Hematopoietic multipotent progenitor cell treated with erythropoietin and hydrocortisone succinate and interleukin-3 and kit ligand, for 8 days (in vitro differentiated cells): ENCODE results near the gene PACSIN1.
"Not testable (repeated sequence)": the region's sequence is repeated elsewhere in the genome, so short reads cannot be mapped to it uniquely, and the experiment has no call there.

Source experiments
- DNase-seq: peaks from one replicate; pipeline ENCODE4 v3.0.0-alpha.2; 2015

Gene PACSIN1

DNA sequence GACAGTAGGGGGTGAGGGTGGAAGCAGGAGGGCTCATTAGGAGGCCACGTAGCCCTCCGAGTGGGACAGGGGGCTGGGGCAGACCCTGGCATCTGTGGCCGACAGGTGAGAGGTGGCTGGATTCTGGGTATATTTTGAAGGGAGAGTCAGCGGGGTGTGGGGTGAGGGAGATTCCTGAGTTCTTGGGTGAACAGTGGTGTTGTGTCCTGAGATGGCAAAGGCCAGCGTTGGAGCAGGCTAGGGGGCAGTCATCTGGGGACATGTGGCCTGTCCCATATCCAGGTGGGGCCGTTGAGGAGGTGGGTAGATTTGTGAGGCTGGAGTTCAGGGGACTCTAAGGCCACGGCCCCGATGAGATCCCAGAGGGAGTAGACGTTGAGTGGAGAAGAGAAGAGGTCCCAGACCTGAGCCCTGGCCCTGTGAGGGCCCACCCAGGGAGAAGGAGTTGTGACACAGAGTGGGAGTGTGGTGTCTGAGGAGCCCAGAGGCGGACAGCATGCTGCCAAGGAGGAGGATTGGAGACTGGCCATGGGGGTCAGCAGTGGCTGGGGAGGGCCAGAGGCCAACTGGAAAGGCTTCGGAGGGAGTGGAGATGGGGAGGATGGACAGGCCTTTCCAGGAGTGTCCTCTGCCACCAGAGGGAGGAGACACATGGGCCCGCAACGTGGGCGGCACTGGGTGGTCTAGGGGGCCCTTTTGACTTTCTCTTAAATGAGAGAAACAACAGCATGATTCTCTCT, 19.6 kb downstream of the PACSIN1 start:
- DNase-seq, result no peak

DNA sequence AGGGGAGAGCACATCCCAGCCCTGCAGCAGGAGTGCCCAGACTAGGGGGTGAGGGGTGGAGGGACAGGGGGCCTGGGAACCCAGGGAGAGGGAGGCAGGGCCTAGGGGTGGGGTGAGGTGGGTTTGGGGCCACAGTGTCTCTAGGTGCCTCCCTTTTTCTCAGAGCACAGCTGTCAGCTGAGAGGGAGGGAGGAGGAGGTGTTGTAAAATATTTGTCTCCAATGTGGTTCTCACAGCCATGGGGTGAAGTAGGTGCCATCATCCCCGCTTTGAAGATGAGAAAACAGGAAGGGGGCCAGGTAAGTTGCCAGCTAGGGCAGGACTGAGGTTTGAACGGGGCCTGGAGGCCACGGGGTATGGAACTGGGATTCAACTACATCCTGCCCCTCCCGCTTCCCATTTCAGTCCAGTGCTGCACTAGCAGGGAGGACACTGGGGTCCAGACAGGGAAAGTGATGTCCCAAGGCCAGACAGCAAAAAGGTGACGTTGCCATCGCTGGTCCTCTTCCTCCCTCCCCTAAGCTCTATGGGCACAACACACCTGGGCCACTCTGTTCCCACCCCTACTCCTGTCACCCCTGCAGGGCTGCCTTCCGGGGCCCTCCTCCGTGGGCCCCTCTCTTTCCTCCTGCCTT, 20.3 kb downstream of the PACSIN1 start:
- no peak for DNase-seq

DNA sequence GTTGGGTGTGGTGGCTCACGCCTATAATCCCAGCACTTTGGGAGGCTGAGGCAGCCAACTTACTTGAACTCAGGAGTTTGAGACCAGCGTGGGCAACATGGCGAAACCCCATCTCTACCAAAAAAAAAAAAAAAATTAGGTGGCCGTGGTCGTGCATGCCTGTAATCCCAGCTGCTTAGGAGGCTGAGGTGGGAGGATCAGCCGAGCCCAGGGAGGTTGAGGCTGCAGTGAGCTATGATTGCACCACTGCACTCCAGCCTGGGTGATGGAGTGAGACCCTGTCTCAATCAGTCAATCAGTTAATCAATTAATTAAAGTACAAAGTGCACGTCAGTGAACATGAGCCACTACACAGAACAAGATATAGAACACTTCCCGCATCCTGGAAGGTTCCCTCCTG, 21.0 kb downstream of the PACSIN1 start:
- DNase-seq, result not testable (repeated sequence)

DNA sequence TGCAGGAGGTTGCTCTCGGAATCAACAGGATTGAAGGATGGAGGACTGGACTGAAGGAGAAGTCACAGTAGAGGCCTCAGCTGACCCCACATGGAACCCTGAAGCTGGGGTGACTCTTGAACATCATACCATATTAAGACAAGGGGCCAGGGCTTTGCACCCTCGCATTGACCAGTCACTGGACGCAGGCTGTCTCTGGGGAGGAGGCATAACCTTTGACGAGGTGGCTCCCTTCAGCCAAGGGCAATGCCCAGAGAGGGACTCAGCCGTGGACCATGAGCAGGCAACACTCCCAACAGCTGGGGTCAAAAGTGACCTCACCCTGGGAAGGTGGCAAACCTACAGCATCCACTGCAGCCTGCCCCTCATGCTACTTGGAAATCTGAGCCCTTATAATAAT, 21.7 kb downstream of the PACSIN1 start:
- DNase-seq, result no peak

DNA sequence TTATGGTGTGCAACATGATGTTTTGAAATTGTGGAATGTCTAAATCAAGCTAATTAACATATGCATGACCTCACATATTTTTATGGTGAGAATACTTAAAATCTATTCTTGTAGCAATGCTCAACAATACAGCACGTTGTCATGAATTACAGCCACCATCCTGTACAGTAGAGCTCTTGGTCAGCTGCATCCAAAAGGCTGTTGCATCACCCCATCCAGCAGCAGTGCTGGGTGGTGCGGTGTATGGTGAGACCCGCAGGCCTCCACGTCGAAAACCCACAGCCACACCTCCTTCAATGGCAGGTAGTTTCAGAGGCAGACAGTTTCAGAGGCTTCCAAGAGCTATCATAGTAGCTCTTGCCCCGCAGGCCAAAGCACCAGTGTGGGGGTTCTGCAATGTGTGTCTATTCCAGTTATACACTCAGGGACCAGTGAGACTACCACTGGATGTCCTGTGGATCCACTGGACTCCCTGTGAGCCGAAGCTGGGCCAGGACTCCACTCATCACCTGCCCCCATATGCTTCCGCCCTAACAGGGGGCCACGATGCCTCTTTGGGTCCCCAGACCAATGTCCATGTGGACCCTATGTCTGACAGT, 23.4 kb downstream of the PACSIN1 start:
- DNase-seq, result no peak

DNA sequence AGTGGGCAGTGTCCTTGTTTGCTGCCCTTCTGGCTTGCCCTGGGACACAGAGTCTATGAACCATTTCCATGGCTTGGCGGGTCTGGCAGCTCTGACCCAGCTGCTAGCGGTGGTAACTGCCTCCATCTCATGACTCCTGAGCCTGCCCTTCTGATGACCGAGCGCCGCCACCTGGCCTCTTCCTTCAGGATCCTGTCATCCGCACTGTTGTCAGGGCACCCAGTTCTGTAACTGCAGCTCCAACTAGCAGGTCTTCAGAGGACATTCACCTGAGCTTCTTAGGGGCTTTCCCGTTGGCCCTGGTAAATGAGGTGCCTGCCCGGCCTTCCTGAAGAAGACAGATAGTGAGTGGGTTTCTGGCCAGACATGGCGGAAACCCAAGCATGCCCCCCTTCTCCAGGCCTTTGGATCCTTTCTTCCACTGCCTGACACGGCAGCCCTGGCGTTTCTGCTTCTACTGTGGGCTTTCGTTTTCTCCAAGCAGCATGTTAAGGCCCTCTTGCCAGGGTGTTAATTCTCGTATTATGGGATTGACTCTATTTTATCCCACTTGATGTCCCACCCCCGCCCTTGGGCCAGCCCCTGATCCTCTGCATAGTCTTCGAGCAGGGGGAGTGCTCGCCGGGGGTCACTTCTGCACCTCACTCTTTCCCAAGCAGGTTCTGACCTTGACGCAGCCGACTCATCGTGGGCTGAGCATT, 24.7 kb downstream of the PACSIN1 start:
- DNase-seq, result no peak

DNA sequence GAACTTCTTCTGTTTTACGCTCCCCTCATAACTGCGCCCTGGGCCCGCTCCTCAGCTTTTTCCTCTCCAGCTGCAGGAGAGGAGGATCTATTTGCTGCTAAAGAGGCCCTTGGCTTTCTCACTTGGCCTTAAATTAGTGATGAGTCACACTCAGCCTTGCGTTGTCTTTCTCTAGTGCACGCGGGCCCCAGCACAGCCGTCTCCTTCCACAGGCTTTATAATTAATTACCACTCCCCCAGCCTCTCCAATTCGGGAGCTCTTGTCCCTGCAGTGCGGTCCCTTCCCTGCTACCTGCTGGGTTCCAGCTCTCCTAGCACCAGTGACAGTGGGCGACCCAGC, 25.2 kb downstream of the PACSIN1 start:
- no peak for DNase-seq

DNA sequence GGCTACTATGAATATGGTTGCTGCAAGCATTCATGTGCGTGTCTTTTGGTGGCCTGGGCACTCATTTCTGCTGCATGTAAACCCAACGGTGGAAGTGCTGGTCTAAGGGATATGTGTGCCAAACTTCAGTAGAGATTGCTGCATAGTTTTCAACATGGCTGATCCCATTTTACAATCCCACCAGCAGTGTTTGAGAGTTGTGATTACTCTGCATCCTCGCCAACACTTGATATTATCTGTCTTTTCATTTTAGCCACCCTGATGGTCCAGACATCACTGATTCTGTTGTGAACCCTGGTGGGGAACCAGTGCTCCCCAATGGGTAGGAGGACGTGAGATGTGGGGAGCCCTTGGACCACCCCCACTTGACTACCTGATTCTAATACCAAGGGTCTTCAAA, 27.5 kb downstream of the PACSIN1 start:
- DNase-seq, result no peak

DNA sequence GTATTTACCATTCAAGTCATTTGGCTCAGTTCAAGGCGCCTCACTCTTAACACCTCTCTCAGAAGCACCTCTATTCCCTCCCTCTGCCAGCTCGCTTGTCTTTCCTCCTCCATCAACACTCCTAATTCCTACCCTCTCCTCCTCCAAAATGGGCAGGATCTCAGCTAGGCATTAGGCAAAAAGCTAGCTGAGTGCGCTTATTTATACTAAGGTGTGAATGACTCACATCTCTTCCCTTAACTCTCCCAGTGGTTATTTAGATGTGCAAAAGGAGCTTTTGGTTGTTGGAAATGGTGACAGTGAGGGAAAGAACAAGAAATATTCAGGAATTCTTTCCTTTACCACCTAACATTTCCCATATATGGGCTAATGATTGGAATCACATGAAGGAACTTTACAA, 29.1 kb downstream of the PACSIN1 start:
- DNase-seq, result no peak

DNA sequence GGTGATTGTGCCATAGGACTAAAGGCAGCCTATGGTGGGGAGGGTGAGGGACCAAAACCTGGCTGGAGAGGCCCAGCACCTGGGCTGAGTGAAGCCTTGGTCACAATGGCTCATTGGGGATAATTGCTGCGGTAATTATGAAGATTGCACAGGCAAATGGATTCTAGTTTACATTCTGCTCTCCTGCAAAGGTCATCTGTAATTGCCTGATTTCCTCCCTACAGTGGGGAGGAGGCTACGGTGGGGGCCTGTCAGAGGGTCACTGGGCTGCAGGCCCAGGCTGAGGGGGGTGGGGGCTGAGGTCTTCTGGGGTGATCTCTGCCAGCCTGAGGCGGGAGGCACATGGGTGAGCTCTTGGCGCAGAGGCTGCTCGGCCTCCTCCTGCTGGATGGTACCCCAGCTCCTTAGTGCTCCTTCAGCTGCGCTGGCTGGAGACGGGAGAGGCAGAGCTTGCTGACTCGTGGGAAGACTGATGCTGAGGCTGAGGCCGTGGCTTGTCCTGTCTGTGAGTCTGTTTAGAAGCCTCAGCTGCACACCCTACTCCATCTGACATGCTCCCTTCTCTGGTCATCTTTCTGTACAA, 30.3 kb downstream of the PACSIN1 start:
- DNase-seq, result no peak

DNA sequence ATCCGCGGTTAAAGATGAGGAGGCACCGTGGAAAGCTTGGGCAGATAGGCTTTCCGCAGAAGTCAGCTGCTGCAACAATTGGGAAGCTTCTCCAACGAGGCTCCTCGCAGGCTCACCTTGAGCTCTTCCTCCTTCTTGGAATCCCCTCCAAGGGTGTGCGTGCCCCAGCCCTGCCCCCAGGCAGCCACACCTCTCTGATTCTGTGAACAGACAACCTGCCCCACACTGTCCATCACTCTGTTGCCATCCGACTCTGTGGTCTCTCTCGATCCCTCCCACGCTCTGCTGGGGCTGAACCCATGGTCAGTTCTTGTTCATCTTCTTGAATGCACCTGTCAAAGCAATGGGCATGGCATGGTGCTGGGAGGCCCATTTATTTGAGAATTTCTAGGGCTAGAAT, 31.5 kb downstream of the PACSIN1 start:
- DNase-seq, result no peak

DNA sequence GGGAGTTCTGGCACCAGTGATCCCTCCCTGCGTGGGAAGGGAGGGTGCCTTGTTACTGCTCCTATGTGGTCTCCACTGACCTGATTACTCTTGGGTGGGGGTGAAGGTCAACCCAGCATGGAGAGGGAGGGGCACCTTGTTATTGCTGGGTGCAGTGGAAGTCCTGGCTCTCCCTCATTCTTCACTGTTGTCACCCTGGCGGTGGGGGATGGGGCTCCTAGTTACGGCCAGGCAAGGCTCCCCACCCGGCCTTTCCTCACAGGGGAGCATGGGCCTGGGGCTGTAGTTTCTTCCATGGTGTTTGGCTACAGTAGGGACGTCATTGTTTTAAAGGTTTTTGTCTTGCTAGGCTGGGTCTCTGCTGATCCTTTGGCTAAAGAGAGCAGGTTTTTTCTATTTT, 40.8 kb downstream of the PACSIN1 start:
- DNase-seq, result no peak

DNA sequence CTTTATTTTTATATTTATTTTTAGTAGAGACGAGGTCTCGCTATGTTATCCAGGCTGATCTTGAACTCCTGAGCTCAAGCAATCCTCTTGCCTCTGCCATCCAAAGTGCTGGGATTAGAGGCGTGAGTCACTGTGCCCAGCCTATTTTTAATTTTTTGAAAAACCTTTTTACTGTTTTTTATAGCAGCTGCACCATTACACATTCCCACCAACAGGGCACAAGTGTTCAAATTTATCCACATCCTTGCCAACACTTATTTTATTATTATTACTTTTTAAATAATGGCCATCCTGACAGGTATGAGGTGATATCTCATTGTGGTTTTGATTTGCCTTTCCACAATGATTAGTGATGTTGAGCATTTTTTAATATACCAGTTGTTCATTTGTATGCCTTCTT, 42.5 kb downstream of the PACSIN1 start:
- no peak for DNase-seq

DNA sequence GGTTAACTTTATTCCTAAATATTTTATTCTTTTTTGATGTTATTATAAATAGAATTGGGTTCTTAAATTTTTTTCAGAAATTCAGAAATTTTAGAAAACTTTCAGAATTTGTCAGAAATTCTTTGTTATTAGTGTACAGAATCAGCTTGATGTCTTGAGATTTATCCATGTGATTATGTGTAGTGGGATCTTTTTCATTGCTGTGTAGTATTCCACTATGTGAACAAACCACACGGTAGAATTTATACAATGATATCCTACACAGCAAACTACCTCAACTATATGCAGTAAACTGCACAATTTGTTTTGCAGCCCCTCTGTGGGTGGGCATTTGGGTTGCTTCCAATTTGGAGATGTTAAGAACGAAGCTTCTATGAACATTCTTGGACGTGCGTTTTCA, 43.9 kb downstream of the PACSIN1 start:
- DNase-seq, result no peak

DNA sequence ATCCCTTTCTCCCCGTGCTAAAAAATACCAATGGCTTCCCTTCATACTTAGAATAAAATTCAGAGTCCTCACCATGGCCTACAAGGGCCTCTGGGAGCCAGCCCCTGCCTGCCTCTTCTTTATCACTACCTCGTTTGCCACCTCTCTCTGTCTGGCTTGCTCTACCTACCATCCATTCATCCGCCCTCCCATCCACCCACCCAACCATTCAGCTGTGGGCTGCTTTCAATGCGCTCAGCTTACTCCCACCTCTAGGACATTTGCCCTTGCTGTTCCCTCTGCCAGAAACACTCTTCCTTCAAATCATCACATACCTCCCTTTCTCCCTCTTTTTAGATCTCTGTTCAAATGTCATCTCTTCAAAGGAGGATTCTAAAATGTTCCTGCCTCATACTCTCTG, 44.4 kb downstream of the PACSIN1 start:
- DNase-seq, result no peak

DNA sequence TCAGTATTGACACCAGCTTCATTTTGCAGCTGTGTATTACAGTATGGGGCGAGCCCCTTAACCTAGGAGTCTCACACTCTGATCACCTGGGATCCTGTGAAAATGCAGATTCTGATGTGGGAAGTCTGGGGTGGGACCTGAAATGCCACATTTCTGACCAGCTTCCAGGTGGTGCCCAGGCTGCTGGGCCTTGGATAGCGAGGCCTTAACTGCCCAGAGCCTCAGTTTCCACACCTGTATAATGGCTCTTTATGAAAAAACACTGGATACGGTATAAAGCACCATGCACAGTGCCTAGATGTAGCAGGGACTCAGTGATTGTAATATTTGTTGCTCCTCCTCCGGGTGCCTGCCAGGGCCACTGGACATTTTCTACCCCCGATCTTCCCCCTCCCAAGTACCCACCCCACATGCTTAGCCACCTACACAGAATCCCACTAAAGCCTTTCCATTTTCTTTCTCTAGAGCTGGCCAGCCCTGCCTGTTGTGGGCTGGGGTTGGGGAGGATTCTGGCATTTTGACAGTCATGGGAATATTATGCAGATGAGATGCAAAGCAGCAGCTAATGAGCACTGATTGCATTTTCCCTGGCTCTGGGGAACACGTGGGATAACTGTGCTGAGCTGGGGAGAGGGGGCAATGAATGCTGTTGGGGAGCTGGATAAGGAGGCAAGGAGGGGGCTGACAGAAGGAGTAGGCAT, 45.5 kb downstream of the PACSIN1 start:
- no peak for DNase-seq

DNA sequence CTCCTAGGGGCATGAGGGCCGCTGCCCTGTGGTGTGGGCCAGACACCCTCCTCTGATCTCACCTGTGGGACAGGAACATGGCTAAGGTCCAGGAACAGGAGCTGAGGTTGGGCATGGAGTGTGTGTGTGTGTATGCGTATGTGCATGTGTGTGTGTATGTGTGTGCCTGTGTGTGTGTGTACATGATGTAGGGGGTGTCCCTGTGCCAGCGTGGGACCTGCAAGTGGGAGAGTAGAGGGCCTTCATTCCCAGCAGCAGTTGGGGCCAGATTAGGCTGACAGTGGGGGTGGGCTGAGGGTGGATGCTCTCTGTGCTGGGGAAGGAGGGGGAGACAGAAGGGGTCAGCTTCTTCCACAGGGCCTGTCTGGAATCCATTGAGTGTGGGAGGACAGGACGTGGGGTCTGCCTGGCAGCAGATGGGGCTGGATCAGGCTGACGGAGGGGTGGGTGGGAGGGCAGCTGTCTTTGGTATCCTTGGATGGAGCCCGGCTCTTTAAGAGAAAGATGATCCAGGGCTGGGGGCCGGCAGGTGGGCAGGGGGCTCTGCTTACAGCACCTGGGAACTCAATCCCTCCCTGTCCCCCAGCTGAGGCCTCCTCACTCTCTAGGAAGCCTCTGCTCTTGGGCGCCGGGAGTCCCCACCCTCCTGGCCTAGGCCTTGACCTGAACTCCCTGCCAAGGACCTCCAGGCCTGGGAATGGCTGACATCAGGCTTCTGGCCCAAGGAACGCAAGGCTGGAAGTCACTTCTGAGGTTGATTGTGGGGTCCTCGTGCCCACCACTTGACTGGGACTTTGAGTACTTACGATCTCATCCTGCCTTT, 46.2 kb downstream of the PACSIN1 start:
- DNase-seq, result no peak

DNA sequence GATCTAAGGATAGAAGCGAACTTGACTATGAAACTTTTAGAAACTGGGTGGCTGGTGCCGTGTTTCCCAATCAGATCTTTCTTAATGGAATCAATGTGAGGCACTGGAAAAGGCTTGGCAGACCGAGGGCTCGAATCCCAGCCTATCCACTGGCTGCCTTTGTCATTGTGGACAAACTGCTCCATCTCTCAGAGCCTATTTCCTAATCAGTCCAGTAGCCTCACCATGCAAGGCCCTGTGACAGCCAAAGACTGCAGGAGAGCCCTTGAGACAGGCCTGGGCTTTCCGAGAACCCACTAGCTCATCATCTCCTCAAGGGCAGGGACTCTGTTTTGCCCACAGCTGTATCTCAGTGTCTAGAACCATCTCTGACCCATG, 46.9 kb downstream of the PACSIN1 start:
- no peak for DNase-seq

DNA sequence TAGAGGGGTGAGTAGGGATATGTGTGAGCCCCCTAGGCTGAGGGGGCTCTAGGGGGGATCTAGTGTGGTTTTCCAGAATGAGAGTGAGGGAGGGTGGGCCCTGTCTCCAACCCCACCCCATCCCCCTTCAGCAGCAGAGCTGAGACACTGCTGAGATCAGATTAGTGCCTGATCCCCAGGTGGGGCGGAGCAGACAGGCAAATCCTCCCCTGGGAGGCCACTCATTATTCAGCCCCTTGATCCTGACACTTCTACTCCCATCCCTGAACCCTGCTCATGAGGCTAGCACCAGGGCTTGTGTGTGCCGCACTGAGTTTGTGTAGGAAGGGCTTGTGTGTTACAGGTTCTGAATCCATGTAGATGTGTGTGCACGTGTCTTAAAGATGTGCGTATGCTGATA, 47.8 kb downstream of the PACSIN1 start:
- DNase-seq, result no peak

DNA sequence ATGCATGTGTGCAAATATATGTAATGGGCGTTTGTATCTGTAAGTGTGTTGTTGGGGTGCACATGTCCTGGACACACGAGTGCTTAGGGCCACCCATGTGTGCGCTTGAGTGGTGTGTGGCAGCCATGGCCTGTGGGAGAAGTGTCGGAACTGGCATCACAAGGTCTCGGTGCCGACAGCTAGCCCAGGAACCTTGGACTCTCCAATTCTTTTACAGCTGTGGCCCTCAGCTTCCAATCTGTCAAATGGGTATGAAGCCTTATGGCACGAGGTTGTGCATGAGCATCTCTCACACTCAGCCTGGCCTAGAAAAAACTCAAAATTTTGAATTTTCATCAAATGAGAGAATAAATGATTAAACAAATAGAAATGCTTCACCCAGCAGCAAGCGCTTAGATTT, 48.2 kb downstream of the PACSIN1 start:
- no peak for DNase-seq

DNA sequence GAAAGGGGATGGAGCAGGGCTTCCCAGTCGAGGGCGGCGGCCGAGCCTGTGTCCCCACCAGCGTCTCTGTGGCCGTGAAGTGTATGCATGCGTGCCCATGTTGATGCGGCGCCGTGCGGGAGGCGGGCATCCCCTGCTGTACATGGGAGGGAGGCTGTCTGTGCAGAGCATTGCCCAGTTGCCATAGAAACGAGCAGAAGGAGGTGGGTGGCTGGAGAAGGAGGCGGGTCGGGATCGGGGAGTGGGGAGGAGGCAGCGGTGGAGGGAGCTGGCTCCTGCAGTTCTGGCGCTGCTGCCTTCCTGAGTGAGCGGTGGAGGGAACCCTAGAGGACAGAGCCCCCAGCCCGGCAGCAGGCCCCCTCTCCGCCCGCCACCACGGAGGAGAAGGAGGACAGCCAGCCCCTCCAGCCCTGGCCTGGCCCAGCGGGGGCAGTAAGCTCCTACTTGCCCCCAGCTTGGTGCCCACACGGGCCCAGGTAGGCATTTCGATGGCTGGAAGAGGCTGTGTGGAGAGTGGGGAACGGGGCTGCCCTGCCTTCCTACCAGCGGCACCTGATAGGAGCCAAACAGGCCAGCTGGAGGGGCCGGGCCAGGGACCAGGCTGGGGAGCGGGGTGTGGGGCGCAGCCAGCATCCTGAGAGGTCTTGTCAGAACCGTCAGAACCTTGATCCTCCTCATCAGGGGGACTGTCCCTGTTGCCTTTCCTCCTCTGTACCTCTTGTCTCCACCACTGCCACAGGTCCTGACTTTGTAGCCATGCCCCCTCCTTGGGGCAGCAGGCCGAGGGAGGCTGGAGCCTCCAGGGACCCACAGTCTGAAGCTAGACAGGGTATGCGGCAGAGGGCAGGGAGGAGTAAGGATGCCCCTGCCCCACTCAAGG, 49.0 kb downstream of the PACSIN1 start:
- DNase-seq, result no peak
